NOMO-1 (cell line): Measurements from ENCODE around the gene DAGLA.
A peak's percentile ranks its signal among the peaks of the same experiment; 100 is the strongest.

Source experiments
- DNase-seq, 2 experiments: peaks; one replicate each; lab custom pipeline; 2025; ENCODE audit not compliant: unreplicated experiment in 2 of 2; lab: John Stamatoyannopoulos, UW

DAGLA gene

DNA sequence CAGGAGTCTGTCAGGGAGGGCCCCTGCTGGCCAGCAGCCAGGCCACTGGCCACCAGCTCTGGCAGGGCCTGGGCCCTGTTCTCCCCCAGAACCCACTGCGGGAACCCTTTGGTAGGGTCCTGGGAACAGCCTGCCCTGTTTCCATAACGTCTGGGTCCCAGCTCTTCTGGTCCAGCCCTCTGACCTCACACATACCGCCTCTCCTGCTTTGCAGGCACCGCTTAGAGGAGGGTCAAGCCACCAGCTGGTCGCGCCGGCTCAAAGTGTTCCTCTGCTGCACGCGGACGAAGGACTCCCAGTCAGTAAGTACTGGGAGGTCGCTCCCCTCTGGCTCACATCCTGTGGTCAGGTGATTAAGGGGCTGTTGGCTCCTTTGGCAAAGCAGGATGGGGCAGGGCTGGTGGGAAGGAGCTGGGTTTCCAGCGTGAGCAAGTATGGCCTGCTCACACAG lies 45.6 kb downstream of the DAGLA start:
- no peak for DNase-seq

DNA sequence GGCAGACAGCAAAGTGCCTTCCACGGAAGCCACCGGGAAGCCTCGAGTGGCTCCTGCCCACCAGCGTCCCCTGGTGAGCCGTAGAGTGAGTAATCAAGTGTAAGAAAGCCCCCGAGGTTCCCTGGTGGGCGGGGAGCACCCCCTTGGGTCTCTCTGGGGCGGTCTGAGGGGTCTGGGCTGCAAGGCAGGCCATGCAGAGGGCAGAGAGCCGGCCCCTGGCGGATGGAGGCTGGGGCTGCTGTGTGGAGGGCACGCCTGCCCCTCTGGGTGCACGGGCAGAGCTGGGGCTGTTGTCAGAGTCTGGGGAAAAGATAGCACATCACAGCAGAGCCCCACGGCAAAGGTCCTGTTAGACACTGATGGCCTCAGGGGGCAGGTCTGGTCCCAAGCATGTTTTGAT lies 46.6 kb downstream of the DAGLA start:
- DNase-seq, result no peak

DNA sequence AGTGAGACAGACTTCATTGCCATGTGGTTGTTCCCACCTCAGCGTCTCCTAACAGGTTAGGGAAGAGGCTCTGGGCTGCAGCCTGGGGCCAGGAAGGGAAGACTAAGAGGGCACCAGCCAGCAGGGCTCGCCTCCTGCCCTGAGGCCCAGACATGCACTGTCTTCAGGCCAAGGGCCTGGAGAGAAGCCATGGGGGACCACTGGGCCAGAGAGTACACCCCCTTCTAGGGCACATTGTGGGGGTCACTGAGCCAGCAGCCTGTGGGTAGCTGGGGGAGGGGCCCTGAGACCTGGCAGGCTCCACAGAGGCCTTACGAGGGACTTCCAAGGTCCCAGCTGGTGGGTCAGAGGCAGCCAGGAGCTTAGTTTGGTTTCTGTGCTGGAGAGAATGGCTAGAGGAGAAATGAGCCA lies 47.2 kb downstream of the DAGLA start:
- no peak for DNase-seq

DNA sequence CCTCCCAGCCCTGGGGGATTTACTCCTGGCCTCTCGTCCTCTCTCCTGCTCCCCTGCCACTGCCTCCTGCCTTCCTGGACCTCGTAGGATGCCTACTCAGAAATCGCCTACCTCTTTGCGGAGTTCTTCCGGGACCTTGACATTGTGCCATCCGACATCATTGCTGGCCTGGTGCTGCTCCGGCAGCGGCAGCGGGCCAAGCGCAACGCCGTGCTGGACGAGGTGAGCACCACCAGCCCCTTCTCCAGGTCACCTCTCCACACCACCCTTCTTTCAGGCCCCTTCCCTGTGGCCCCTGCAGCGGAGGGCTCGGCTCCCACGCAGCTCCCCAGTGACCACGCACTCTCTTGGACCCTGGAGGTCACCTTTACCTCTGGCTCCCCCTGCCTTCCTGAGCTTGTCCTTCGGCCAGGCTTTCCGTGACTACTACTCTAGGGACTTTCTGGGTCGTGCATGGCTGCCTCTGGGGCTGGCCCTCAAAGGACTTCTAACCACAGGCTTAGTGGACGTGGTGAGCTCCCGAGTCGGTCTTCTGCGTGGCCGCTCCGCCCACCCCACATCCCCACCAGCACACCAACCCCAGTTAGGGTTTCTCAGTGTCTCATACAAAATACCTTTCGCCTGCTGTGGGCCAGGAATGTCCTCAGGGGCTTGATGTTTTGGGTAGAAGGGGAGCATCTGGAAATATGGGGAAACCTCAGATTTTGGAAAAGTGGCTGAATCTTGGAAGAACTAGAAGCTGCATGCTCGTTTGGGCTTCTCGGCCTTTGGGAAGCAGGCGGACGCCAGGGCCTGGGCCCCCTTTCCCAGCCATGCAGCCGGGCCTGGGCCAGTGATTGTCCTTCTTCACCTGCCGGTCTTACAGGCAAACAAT lies 48.1 kb downstream of the DAGLA start:
- no peak for DNase-seq

DNA sequence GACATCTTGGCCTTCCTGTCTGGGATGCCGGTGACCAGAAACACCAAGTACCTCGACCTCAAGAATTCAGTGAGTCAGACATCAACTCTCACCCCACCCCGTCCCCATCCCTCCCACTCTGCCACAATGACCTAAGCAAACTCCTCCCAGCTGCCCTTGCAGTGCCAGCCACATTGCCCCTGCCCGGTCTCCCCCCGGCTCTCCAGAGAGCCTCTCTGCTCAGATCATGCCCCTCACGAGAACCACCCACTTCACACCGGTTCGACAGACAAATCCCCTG lies 48.7 kb downstream of the DAGLA start:
- DNase-seq, result no peak

DNA sequence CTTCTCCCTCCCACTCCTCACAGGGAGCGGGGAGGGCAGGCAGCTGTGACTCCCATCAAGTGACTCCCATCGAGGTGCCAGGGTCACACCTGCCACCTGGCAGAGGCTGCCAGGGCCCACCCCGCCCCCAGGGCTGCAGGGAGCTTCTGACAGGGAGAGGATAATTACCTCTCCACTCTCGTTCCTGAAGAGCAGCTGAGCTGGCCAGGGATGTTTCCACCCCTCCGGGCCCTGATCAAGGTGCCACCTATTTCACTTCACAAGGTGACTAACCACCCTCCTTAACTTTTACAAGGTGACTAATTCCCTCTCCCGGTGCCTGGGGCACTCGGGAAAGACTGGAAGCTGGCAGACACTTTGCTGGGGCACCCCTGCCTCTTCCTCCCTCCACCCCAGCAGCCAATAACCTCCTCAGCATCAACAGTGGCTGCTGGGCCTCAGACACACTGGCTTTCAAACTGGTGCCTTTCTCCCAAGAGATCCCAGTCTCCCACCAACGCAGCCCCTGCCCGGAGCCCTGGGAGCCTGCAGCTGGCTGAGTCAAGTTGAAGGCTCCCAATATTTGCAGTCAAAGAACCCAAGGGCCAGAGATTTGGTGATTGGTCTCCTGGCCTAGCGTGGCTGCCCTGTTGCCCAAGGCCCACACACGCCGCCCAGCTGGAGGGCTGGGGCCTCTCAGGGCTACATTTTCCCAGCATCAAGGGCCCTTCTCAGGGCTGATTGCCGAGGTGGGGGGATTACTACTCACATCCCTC lies 50.2 kb downstream of the DAGLA start:
- DNase-seq, result no peak

DNA sequence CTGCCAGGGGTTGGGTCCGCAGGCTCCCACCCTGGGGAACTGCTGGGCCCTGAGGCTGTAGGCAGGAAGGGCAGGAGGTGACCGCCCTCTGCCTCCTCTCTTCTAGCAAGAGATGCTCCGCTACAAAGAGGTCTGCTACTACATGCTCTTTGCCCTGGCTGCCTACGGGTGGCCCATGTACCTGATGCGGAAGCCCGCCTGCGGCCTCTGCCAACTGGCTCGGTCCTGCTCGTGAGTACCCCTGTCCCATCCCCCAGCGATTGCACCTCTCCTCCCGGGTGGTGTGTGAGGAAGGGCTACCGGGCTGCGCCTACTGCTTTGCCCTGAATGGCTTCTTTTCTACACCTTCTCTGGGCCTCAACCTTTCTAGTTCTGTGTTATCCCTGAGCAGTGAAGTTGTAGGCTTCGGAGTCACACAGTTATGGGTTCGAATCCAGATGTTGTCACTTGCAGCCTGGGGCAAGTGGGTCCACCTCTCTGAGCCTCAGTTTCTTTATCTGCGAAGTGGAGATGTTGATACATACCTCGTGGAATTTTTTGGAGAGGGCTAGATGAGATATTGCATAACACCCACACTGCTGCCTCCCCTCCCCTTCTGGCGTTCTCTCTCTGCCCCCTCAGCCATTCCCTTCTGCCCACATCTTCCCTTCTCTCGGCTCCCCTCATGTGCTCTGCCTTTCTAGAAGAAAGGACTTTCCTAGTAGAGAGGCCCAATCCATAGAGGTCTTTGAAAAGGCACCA lies 51.2 kb downstream of the DAGLA start:
- no peak for DNase-seq

DNA sequence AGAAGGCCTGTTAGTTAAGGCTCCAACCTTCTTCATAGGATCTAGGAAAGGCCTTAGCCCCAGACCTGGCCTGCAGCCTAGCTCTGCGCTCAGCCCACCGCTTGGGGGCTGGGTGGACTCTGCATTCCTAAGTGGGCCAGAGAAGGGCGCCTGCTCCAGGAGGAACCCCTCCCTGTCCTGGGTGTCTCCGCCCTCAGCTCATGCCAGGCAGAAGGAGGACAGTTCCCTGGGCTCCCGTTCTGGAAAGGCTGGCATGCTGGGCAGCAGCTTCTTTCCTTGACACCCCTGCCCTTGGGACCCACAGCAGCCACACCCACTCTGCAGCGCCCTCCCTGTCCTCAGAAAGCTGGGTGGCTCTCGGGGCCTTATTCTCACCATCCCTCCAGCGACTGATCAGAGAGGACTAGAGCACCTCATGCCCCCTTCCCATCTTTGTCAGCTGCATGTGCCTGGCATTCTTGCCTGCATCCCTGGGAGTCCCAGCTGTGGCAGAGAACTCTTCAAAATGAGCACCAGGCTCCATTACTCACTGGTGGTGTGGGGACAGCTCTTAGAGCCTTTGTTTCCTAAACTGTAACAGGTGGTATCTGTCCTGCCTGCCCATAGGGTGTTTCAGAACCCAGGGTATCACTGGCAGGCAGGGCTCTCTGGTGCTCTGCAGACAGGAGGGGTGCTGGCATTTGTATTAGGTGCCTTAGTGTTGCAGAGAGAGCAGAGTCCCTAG lies 51.9 kb downstream of the DAGLA start:
- DNase-seq, result no peak

DNA sequence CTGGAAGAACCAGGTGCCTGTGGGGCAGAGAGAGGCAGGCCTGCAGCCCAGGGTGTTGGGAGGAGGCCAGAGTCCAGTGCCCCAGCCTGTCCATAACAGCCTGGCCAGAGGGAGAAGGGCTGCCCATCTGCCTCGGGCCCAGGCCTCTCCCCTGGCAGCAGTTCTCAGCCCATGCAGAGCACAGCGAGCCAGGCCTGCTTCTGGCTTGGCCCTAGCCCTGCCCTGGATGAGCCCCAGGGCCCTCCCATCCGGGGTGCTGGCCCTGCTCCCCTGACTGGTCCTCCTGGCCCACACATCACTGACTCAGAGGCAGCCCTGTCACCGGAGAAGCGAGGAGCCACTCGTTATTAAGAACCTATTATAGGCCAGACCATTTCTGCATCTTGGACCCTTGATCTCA lies 52.5 kb downstream of the DAGLA start:
- no peak for DNase-seq

DNA sequence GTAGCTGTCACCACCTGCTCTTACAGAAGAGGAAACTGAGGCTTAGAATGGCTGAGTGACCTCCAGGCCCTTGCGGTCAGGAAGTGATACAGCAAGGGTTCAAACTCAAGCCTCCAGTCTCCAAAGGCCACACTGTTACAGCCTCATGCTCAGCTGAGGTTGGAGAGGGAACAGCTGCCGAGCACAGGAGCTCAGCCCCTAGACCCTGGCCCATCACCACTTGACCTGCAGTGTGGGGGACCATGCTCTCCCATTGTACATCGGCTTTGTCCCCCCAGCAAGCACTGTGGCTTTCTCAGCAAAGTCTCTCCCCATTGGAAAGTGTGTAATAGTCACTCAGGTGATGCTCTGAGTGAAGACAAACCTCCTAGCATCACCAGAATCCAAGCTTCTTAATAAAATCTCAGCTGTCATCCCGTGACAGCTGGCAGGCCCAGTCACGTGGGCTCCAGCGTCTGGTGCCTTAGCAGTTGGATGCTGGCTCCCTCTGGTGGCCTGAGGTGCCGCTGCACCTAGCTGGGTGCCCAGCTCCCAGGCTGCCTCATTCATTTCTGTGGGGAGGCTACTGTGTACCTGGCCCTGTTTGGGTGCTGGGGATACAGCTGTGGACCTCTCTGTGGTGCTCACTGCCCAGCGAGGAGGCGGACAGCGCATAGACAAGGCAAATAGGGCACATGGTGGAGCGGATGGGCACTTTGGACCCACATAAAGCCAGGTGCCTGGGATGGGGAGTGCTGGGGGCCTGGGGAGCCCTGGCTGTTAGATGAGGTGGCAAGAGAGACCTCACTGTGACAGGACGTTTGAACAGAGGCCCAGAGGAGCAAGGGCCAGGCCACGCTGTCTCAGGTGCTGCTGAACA lies 53.2 kb downstream of the DAGLA start:
- peak; percentile 68 to 70 for DNase-seq

DNA sequence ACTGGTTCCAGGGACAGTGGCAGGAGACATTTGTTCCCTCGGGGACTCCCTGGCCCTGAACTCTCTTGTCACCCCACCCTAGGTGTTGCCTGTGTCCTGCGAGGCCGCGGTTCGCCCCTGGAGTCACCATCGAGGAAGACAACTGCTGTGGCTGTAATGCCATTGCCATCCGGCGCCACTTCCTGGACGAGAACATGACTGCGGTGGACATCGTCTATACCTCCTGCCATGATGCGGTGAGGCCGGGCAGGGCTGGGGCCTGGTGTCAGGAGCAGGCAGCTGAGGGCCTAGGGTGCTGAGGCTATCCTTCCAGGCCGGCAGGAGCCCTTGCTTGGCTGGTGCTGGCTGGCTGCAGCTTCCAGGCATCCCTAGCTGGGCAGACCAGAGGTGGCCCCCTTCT lies 54.6 kb downstream of the DAGLA start:
- no peak for DNase-seq

DNA sequence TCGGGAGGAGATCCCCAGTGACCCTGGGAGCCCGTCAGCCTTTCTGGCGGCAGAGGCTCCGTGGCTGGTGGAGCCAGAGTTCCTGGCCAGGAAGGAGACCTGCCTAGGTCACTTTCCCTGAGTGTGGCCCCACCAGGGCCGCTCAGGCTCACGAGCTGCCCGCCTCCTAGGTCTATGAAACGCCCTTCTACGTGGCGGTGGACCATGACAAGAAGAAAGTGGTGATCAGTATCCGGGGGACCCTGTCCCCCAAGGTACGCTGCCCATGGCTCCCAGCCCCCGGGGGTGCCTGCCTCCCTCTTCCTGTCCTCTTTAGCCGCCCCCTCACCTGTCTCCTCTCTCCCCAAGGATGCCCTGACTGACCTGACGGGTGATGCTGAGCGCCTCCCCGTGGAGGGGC lies 55.2 kb downstream of the DAGLA start:
- no peak for DNase-seq

DNA sequence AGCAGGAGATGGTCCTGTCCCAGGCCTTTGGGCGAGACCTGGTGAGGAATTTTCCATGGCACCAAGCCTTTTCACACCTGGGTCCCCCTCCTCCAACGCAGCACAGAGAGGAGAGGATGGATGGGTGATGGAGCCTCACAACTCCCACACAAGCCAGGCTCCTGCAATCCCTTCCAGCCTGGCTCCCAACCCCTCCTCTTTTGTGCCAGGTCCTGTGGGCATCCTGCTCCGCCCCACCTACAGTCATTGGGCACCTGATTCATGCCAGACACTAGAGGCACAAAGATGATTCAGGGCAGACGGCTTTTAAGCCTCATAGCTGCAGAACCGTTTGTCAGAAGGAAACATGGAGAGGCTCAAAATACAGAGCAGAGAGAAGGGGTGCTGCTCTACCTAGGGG lies 56.1 kb downstream of the DAGLA start:
- DNase-seq, result no peak

DNA sequence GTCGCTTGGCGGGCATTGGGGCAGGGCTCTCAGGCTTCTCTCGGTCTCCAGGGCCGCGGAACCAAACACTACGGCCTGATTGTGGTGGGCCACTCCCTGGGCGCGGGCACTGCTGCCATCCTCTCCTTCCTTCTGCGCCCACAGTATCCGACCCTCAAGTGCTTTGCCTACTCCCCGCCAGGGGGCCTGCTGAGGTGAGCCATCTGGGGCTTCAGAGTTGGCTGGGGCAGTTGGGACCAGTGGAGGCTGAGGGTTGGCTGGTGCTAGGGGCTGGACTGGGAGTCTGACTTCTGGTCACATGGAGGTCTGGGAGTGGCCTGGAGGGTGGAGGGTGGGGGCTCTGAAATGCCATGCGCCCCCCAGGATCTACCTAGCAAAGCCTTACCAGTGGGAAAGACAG lies 56.9 kb downstream of the DAGLA start:
- DNase-seq, result no peak

DNA sequence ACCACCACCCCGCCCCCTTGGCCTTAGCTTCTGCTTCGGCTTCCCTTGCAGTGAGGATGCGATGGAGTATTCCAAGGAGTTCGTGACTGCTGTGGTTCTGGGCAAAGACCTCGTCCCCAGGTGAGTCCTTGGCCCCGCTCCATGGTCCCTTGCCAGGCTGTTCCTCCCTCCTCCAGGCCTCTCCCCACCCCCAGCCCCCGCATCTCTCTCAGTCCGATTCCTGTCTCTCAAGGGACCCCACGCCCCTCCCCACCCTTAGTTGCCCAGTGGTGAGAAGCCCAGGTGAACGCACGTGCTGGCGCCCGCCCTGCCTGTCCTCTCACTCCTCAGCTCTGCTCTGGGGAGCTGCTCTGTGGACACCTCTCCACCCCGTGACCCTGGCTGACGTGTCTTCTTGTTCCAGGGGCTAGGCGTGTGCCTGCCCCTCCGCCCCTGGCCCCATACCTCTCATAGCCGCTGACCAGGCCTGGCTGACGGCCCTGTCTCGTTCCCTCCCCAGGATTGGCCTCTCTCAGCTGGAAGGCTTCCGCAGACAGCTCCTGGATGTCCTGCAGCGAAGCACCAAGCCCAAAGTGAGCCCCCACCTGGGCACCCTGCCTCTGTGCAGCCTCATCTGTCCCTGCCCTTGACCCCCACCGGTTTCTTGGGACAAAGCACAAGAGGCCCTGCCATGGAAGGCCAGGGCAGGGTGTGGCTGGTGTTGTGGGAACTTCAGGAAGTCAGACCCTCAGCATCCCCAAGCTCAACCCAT lies 57.6 kb downstream of the DAGLA start:
- DNase-seq, result no peak

DNA sequence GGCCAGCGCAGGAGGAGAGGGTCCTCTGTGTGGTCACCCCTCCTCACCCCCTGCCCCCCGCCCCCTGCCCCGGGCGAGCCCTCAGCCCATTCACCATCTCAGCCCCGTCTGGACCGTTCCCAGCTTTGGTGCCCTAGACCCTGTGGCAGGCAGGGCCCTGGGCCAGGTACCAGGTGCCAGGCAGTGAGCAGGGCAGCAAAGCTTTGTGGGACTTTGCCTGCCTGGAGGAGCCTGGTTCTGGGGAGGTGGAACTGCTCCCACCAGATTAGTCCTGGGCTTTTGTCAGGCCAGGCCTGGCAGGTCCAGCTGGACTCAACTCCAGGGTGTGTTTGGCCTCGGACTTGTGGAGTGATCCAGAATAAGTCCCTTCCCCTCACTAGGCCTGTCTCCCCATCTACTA lies 58.6 kb downstream of the DAGLA start:
- no peak for DNase-seq

DNA sequence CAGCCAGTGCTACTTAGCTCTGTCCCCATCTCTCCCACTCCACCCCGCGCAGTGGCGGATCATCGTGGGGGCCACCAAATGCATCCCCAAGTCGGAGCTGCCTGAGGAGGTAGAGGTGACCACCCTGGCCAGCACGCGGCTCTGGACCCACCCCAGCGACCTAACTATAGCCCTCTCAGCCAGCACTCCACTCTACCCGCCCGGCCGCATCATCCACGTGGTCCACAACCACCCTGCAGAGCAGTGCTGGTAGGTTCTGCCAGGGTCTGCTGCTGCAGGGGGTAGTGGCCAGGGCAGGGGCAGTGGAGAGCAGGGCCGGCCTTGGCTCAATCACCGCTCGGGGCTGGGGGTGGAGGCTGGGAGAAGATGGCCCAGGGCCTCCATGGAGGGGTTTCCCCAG lies 59.2 kb downstream of the DAGLA start:
- DNase-seq, result no peak

DNA sequence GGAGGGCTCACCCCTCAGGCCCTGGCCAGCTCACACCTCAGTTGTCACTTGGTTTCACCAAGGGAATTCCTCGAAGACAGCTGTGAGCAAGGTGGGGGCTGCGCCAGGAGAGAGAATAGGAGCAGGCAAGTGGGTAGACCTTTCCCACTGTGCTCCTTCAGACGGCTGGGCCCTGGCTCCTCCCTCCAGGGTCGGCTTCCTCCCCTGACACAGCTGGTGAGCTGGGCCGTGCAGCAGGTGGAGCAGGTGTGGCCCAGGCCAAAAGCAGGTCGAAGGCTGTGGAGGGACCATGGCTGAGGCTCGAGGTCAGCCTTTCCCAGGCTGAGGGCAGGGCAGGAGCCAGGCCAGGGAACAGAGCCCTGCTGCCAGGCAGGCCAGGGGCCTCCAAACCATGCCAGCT lies 59.8 kb downstream of the DAGLA start:
- no peak for DNase-seq

DNA sequence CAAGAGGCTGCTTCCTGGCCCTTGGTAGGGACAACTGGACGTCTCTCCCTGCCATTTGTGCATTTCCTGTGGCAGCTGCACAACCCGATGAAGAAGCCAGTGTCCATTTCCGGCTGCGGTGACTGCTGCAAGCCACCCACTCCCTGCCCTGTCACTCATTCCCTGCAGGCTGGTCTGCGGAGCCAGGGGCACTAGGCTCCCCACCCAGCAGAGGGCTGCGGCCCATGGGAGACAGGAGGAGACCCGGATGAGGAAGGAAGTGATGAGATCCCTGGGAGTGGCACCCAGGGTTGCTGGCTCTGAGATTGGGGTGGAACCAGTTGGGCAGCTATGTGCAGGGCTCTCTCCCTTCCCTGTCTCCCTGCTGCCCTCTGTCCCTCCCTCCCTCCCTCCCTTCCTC lies 62.2 kb downstream of the DAGLA start:
- DNase-seq, result peak; percentile 16 to 23
